Epithelial cell of esophagus (primary cell): ENCODE measurements around the gene APOBEC3A.

Source experiments
- DNase-seq: peaks from one replicate; pipeline ENCODE4 v3.0.0; 2010; ENCODE audit warnings: low read depth
- H3K4me3 ChIP-seq: 2 replicates; pipeline ENCODE4 v1.5.1; 2011; ENCODE audit warnings: mild to moderate bottlenecking, low read length, control low read depth
- CTCF ChIP-seq: IDR thresholded peaks from 2 replicates; pipeline ENCODE4 v1.5.1; 2011; ENCODE audit warnings: low read depth, mild to moderate bottlenecking, low read length, control low read depth, inconsistent platforms; ENCODE audit not compliant: insufficient read depth; ENCODE audit errors: missing control alignments

APOBEC3A gene

DNA sequence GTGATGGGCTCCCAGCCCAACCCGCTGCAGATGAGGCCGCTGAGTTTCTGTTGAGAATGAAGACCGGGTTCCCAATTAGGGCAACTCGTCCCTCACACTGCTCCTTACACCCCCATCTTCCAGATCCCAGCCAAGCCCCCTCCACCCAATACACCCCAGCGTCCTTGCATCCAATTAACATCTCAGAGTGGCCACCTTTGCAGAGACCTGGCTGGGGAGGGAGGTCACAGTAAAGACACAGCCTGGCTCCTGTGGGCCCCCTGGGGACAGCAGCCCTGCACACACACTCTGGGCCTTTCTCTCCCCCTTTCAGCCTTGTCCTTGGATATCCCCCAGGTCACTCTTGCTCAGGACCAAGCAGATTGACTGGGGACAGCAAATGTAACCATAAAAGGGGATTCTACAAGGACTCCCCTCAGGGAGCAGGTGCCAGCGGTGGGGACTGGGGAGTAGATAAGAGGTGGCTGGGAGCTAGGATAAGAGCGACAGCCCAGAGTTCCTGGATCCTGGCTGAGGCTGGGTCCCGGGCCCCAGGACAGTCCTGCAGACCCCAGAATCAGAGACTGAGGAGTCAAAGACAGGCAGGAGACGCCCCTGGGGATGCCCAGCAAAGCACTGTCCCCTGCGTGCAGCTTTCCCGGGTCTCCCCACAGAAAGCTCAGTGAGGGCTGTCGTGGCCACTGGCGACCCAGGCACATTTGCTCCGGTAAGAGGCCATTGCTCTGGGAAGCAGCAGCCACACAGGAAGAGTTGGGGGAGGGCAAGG, 8.4 kb downstream of the APOBEC3A start:
- TF ChIP-seq CTCF, result no peak
- H3K4me3 ChIP-seq, result no peak overlapping the region
- no peak for DNase-seq

- no peak for TF ChIP-seq CTCF
- no peak for DNase-seq
- no peak overlapping the region for H3K4me3 ChIP-seq
Observed at GRCh38 chr22:38966380-38966702, 8.9 kb downstream of the APOBEC3A start.

DNA sequence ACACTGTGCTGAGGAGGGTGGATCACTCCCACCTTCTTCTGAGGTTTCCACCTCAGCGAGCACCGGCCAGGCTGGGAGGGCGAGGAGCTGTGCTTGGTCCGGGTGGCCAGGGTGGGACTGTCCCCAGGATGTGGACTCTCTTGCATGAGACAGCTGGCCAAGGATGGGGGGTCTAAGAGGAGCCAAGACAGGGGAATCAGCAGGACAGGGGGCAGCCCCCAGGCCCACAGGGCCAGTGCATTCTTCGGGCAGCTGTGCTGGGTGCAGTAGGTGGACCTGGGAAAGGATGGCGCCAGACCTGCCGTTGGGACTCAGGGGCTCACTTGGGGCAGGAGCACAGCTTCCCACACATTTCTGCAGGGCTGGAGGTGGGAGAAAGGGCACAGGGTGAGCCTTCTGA, 9.5 kb downstream of the APOBEC3A start:
- no peak for DNase-seq
- TF ChIP-seq CTCF, result no peak
- H3K4me3 ChIP-seq, result no peak overlapping the region

DNA sequence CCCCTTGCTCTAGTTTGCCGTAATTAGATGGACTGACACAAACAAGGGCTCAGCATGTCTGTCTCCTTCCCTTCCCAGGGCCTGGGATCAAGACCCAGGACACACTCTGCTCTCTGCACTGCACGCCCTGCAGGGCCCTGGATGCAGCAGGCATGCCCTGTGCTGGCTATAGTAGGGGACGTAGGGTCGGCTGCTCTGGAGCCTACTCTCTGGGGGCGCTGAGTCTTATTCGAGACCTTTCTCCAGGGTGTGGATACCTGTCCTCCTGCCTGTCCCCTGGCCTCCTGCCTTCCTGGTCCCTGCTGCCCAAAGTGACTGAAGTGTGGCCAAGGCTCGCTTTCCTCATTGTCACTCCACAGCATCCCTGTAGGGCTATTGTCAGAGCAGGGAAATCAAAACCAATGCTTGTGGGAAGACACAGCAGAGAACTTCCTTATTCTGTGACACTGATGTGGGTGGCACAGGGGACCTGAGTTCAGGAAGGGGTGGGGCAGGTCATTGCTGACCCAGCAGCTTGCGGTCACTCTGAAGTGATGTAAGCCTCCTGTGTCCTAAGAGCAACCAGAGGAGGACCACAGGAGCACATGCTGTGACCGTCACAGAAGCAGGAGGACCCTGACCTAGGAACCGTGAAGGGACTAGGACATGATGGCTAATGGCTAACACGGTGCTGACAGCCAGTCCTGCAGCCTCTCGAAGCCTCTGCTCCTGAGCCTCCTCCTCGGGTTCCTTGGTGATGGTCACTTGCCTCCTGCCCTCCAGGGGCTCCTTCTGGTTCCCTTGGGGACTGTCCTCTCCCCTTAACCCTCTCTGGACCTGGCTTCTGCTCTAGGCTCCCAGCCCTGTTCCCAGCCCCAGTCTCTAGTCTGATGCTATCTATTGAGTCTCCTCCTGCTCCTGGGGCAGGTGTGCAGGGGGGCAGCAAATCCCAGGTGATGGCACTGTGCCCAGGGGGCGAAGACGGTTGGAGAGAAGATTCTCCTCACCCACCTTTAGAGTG, 10.3 kb downstream of the APOBEC3A start:
- no peak for TF ChIP-seq CTCF
- H3K4me3 ChIP-seq, result no peak overlapping the region

GRCh38 chr22:38968801-38969200, 11.4 kb downstream of the APOBEC3A start:
- DNase-seq, result no peak
- TF ChIP-seq CTCF, result no peak
- H3K4me3 ChIP-seq, result no peak overlapping the region

More for the DNA sequence above, 10.3 kb downstream of the APOBEC3A start:
- no peak for DNase-seq

DNA sequence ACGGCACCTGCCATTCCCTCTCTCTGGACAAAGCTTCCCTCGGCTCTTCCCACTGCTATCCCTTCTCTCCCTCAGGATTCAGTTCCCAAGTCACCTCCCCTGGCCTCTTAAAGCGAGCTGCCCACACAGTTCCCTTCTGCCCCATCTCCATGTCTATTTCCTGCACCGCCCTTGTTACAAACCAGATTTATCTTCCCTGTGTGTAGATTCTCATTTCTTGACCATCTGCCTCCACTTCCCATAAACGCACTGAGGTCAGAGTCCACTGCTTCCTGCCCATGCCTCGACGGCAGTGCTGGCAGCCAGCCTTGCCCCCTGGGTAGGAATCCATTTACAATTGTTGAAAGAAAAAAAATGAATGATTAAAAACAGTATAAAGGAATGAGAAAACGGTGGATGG, 13.1 kb downstream of the APOBEC3A start:
- no peak for TF ChIP-seq CTCF
- no peak for DNase-seq

More for the DNA sequence above, 13.1 kb downstream of the APOBEC3A start:
- H3K4me3 ChIP-seq, result no peak overlapping the region
